Suprapubic skin (tissue), 4 donors: Measurements from ENCODE around the gene IFIT3. TPM values are rescaled to one million over a fixed set of nuclear protein-coding genes. Genes with fewer than 3 reads are reported as not detected.

Experiments used
- DNase-seq, 2 donors: peaks; one replicate each; pipeline ENCODE4 v3.0.0-alpha.2; 2019; ENCODE audit warnings: low spot score in 2 of 2
- H3K27ac ChIP-seq: fragments of 200-600 bp; sonication (generic); one replicate; pipeline ENCODE4 v1.5.1; 2019
- H3K27me3 ChIP-seq: fragments of 200-600 bp; sonication (generic); one replicate; pipeline ENCODE4 v1.5.1; 2019
- H3K36me3 ChIP-seq: fragments of 200-600 bp; sonication (generic); one replicate; pipeline ENCODE4 v1.5.1; 2019
- H3K4me1 ChIP-seq: fragments of 200-600 bp; sonication (generic); one replicate; pipeline ENCODE4 v1.5.1; 2019
- H3K4me3 ChIP-seq: fragments of 200-600 bp; sonication (generic); one replicate; pipeline ENCODE4 v1.5.1; 2019; ENCODE audit warnings: mild to moderate bottlenecking
- H3K9me3 ChIP-seq: fragments of 200-600 bp; sonication (generic); one replicate; pipeline ENCODE4 v1.5.1; 2019
- EP300 ChIP-seq: sonication (generic); formaldehyde crosslinking; IDR thresholded peaks from one replicate; pipeline ENCODE4 v1.6.1; 2017; ENCODE audit warnings: antibody characterized with exemption
- POLR2A ChIP-seq, 2 donors: fragments of 450-650 bp; IDR thresholded peaks; one replicate each; pipeline ENCODE4 v1.6.1; 2017; ENCODE audit warnings: antibody characterized with exemption in 2 of 2, mild to moderate bottlenecking in 2 of 2, moderate library complexity in 2 of 2
- POLR2AphosphoS5 ChIP-seq, 3 donors: sonication (generic); formaldehyde crosslinking; IDR thresholded peaks; one replicate each; pipeline ENCODE4 v1.6.1; 2017; ENCODE audit warnings: antibody characterized with exemption in 3 of 3
- whole genome bisulfite sequencing: methylation state at CpG from one replicate; pipeline ENCODE4 v1.1.5; 2018; 5-methylcytosine and 5-hydroxymethylcytosine counted together
- total RNA-seq, 4 donors: library from RNA; depleted of rRNA; stranded (reverse); fragments of >200 nt; gene quantifications; one replicate each; pipeline ENCODE4 v1.1.0, GENCODE V29; 2016
- TF ChIP-seq, protein P1 (sequence below), 2 donors: fragments of 200-600 bp in 1 of 2; fragments of 450-650 bp in 1 of 2; sonication (generic) in 1 of 2; IDR thresholded peaks; one replicate each; pipeline ENCODE4 v1.5.1; 2016 to 2019; ENCODE audit warnings: antibody characterized with exemption in 2 of 2, mild to moderate bottlenecking in 1 of 2, moderate library complexity in 1 of 2

IFIT3 gene
- total RNA-seq, 4 donors from 2014 or later: 1.5 to 4.9 (median 2.1) TPM

DNA sequence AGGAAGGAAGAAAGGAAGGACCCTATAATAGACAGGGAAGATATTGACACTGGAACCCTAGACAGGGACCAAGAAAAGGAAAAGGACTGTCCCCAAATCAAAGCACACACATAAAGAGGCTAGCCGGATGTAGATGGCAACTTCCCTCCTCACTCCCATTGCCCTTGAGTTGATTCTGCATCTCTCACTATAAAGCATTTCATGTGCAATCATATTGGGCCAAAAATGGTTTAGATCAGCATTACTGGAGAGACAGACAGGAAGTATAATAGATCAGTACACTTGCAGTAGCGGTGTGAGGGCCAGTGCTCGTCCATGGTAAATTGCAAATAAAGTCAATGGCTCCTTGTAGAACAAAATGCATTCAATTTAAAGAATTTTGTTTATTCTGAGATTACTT lies 8.4 kb downstream of the IFIT3 start:
- TF ChIP-seq POLR2AphosphoS5 (IDR thresholded peaks at IDR 0.05): no peak
- TF ChIP-seq, protein P1, sequence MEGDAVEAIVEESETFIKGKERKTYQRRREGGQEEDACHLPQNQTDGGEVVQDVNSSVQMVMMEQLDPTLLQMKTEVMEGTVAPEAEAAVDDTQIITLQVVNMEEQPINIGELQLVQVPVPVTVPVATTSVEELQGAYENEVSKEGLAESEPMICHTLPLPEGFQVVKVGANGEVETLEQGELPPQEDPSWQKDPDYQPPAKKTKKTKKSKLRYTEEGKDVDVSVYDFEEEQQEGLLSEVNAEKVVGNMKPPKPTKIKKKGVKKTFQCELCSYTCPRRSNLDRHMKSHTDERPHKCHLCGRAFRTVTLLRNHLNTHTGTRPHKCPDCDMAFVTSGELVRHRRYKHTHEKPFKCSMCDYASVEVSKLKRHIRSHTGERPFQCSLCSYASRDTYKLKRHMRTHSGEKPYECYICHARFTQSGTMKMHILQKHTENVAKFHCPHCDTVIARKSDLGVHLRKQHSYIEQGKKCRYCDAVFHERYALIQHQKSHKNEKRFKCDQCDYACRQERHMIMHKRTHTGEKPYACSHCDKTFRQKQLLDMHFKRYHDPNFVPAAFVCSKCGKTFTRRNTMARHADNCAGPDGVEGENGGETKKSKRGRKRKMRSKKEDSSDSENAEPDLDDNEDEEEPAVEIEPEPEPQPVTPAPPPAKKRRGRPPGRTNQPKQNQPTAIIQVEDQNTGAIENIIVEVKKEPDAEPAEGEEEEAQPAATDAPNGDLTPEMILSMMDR (IDR thresholded peaks at IDR 0.05): no peak
- no peak for TF ChIP-seq EP300
- TF ChIP-seq POLR2A (IDR thresholded peaks at IDR 0.05): no peak
- no peak overlapping the region for H3K27ac ChIP-seq
- 86% methylated on average over 3 of the region's 3 CpGs for WGBS
- peaks cover 15% of the 10 kb centered on the region for H3K36me3 ChIP-seq
- H3K4me3 ChIP-seq: no peak overlapping the region
- H3K27me3 ChIP-seq: no peaks in the 10 kb centered on the region
- DNase-seq: no peak
- H3K4me1 ChIP-seq: peaks cover 47% of the 10 kb centered on the region
- no peaks in the 10 kb centered on the region for H3K9me3 ChIP-seq

DNA sequence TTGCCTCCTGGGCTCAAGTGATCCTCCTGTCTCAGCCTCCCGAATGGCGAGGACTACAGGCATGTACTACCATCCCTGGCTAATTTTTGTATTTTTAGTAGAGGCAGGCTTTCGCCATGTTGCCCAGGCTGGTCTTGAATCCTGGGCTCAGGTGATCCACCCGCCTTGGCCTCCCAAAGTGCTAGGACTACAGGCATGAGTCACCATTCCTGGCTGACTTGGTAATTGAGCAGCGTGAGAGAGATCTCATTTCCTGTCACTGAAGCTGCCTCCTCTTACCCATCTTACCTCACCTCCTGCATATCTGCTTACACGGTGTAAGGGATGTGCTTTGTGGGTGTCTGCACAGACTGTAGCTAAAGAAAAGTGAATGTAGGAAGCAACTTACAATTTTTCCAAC lies 9.7 kb downstream of the IFIT3 start:
- H3K27ac ChIP-seq: no peak overlapping the region

DNA sequence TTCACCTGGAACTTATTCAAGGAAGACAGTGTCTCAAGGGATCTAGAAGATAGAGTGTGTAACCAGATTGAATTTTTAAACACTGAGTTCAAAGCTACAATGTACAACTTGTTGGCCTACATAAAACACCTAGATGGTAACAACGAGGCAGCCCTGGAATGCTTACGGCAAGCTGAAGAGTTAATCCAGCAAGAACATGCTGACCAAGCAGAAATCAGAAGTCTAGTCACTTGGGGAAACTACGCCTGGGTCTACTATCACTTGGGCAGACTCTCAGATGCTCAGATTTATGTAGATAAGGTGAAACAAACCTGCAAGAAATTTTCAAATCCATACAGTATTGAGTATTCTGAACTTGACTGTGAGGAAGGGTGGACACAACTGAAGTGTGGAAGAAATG lies 10.9 kb downstream of the IFIT3 start:
- Histone ChIP-seq H3K9me3 (no peaks in the 10 kb centered on the region), H3K27me3 (no peaks in the 10 kb centered on the region), H3K27ac (no peak overlapping the region), H3K36me3 (peaks cover 15% of the 10 kb centered on the region), H3K4me3 (no peak overlapping the region), H3K4me1 (peaks cover 23% of the 10 kb centered on the region)
- no peak for DNase-seq
- TF ChIP-seq EP300 (no peak), POLR2AphosphoS5 (IDR thresholded peaks at IDR 0.05) (no peak), POLR2A (IDR thresholded peaks at IDR 0.05) (no peak)
- TF ChIP-seq, protein P1 (IDR thresholded peaks at IDR 0.05): no peak
- WGBS: 97% methylated on average over 3 of the region's 3 CpGs

More for the DNA sequence above, 9.7 kb downstream of the IFIT3 start:
- 72% methylated on average over 6 of the region's 6 CpGs for WGBS
- peaks cover 36% of the 10 kb centered on the region for H3K4me1 ChIP-seq
- DNase-seq: no peak
- no peaks in the 10 kb centered on the region for H3K9me3 ChIP-seq
- H3K27me3 ChIP-seq: no peaks in the 10 kb centered on the region
- no peak for TF ChIP-seq EP300
- TF ChIP-seq, protein P1 (IDR thresholded peaks at IDR 0.05): no peak
- H3K36me3 ChIP-seq: peaks cover 15% of the 10 kb centered on the region
- H3K4me3 ChIP-seq: no peak overlapping the region

GRCh38 chr10:89339875-89340274 lies 12.1 kb downstream of the IFIT3 start:
- Histone ChIP-seq H3K27ac (no peak overlapping the region), H3K36me3 (peaks cover 15% of the 10 kb centered on the region), H3K9me3 (no peaks in the 10 kb centered on the region), H3K4me3 (no peak overlapping the region), H3K27me3 (no peaks in the 10 kb centered on the region), H3K4me1 (peaks cover 14% of the 10 kb centered on the region)
- TF ChIP-seq EP300 (no peak), POLR2A (IDR thresholded peaks at IDR 0.05) (no peak), POLR2AphosphoS5 (IDR thresholded peaks at IDR 0.05) (no peak)
- TF ChIP-seq, protein P1 (IDR thresholded peaks at IDR 0.05): no peak
- WGBS: 91% methylated on average over 3 of the region's 4 CpGs
- DNase-seq: no peak

DNA sequence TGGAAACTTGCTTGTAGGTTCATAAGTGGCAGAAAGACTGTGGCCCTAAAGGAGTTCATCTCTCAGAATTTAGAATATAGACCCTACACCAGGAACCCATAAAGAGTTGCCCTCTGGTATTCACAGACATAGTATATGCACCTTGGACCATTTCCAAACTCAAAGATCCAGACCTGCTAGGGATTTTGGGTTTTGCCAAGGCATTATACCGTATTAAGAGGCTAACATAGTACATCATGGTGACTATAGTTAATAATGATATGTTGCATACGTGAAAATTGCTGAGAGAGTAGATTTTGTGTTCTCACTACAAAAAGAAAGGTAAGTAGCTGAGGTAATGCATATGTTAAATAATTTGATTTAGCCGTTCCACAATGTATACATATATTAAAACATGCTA lies 13.9 kb downstream of the IFIT3 start:
- H3K36me3 ChIP-seq: peaks cover 15% of the 10 kb centered on the region
- H3K9me3 ChIP-seq: no peaks in the 10 kb centered on the region
- TF ChIP-seq POLR2AphosphoS5 (IDR thresholded peaks at IDR 0.05): no peak
- no peak for TF ChIP-seq EP300
- TF ChIP-seq, protein P1 (IDR thresholded peaks at IDR 0.05): no peak
- TF ChIP-seq POLR2A (IDR thresholded peaks at IDR 0.05): no peak
- 91% methylated on average over 3 of the region's 3 CpGs for WGBS
- peaks cover 14% of the 10 kb centered on the region for H3K4me1 ChIP-seq
- H3K27ac ChIP-seq: no peak overlapping the region
- DNase-seq: no peak
- no peaks in the 10 kb centered on the region for H3K27me3 ChIP-seq
- no peak overlapping the region for H3K4me3 ChIP-seq
